Ramos (cell line): Measurements from ENCODE around the gene CD1E.
"Not testable (repeated sequence)": the region's sequence is repeated elsewhere in the genome, so short reads cannot be mapped to it uniquely, and the experiment has no call there.

Experiments
- in situ Hi-C: fragments of 300-500 bp; cut with MboI; formaldehyde crosslinking; loops from one replicate; pipeline ENCODE4 v1.14.3; 2022; ENCODE audit warnings: low sequenced_read_pairs; ENCODE audit not compliant: unreplicated experiment

The CD1E gene

DNA sequence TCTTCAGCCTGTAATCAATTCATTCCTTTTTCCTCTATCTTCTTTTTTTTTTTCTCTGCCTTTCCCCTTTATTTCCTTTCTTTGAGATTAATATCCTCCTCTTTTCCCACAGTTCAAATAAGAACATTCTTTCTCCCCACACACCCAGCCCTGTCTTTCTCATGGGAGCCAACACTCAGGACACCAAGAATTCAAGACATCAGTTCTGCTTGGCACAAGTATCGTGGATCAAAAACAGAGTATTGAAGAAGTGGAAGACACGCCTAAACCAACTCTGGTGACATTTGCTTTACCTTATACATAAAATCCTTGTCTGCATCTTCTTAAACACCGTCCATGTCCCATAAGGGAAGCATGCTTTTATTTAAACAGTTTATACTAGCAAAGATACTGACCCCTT lies 2.9 kb downstream of the CD1E start:
- in situ Hi-C loops = no loop called here

DNA sequence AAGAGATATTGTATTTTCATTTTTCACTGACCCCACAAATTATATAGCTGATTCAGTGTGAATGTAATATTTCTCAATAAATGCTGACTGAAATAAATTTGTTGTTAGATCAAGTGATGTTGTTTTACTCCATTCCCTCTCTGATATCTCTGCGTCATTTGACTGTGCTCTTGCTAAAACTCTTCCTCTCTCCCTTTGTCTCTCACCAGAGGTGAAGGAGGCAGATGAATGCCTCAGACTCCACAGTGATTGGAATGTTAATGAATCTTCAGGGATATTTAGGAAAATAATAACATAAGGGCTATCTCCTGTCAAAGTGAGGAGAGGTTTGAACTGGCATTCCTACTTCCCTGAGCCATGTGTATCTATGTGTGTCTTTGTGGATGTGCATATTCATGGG lies 3.7 kb downstream of the CD1E start:
- in situ Hi-C loops = no loop called here

DNA sequence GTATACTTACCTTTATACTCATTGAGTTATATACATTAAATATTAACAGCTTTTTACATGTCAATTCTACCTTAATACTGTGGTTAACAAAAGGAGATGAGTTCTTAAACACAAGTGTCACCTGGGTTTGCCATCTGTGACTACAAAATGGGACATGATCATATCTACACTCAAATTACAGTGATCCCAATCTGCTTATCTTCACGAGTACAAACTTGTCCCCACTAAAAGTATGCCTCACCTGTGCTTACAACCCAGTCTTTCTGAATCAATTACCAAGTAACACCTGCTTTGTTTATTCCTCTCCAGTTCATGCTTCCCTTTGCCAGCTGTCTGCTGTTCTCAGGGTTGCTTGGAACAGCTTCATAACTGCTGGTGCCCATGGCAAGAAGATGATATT lies 8.8 kb downstream of the CD1E start:
- in situ Hi-C loops = no loop called here

DNA sequence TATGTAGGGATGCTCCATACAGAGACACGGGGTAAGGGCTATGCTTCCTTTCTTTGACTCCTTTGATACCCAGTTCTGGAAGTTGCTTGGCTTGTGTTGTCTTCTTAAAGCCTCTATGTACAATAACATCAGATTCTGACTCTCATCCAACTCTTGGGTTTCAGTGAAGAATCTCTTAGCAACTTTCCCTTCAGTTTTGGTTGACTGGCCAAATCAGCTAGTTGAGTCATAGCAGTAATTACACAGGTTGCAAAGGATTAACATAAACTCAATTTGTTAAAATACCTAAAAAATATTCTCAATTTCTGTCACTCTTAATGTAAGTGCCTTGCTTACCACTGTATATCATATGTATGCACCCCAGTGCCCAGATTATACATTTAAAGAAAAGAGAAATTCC lies 9.2 kb downstream of the CD1E start:
- in situ Hi-C loops = no loop called here

DNA sequence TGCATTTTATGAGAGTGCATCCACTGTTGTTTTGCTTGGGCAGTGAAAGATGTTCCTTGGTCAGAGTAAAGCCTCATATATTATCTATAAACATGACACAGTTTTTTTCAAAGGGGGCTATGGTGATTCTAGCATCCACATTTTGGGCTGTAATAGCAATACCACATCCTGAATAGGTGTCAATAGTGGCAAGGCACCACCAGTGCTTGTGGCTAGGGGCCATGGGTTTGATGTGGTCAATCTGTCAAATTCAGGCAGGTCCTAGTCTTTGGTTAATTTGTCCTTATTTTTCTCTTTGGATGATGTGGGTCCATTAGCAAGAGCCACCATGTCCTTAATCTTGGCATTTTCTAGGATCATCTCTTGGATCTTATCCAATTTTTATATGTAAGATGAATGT lies 13.1 kb downstream of the CD1E start:
- in situ Hi-C loops = no loop called here

DNA sequence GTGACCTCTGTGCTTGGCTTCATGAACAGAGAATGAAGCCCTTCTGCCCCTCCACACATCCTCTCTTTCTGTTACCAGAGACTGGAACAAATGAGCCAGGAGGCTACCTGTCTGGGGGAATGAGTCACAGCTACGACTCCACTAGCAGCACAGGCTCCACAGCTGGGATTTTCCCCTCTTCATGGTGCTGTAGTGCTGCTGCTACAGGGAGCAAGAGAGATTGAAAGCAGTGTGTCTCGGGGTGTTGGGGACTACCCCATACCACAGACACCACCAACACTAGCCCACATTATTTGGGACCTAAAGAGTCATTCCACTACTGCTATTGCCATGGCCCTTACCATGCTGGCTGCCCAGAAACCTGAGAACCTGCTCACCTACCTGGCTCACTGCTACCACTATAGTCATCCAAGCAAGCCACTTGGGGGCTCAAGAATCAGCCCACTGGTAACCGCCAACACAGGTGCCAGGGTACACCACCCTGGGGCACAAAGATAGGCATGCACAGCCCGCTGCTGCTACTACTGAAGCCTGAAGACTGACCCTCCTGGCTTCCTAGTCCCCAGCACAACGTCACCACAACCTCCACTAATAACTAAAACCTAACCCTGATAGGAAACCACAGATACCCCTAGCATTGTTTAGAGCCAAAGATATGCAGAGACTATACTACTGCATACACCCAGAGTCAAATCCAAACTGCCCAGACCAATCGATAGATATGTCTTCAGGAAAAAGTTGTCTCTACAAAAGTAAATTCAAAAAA lies 17.7 kb downstream of the CD1E start:
- in situ Hi-C loops = no loop called here

DNA sequence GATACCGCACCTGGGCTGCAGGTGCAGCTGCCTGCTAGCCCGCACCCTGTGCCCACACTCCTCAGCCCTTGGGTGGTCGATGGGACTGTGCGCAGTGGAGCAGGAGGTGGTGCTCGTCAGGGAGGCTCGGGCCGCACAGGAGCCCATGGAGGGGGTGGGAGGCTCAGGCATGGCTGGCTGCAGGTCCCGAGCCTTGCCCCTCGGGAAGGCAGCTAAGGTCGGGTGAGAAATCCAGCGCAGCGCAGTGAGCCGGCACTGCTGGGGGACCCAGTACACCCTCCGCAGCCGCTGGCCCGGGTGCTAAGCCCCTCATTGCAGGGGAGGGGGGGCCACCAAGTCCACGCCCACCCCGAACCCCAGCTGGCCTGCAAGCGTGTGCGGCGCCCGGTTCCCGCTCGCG lies 20.4 kb downstream of the CD1E start:
- in situ Hi-C loops = not testable (repeated sequence)

DNA sequence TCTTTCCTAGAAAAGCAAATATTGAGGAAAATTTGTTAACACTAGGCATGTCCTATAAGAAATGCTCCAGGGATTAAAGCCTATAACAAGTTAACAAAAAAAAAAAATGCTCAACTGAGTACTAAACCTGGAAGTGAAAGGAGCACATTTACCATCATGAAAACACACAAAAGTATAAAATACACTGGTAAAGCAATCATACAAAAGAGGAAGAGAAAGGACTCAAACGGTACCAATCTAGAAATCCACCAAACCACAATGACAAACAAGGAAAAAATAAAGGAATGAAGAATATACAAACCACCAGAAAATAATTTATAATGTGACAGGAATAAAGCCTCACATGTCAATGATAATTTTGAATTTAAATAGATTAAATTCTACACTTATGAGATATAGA lies 21.2 kb downstream of the CD1E start:
- in situ Hi-C loops = no loop called here

DNA sequence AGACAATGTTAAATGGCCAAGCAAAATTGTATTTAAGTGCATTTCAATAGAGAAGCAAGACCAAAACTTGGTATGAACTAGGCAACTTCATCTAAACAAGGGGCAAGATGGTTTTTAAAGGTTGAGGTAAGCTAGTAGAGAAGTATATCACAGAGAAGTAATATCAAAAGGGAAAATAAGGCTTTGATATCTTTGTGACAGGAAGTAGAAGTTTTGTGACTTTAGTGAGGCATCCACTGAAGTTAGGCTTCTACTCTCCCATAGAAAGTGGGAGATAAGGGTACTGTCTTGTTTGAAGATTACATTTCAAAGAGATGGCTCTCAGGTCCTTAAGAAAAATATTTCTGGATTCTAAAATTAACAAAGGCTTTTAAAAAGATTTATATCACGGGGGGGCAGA lies 36.6 kb downstream of the CD1E start:
- in situ Hi-C loops = no loop called here

DNA sequence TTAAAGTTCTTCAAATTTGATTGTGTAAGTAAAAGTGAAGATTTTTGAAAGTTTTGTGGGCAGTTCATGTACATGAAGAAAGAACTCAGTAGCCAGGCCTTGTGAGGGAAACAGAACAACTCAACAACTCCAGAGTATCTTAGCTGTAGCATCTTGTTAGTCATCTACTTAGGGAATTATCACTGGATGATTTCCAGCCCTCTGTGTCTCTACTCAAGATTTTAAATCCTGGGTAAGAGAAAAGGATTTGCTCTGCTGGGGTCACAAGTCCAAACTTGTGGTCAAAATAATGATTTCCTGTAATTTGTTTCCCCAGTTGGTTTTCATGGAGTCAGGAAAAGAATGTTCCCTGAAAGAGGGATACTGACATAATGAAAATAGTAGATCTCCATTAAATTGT lies 37.4 kb downstream of the CD1E start:
- in situ Hi-C loops = no loop called here

DNA sequence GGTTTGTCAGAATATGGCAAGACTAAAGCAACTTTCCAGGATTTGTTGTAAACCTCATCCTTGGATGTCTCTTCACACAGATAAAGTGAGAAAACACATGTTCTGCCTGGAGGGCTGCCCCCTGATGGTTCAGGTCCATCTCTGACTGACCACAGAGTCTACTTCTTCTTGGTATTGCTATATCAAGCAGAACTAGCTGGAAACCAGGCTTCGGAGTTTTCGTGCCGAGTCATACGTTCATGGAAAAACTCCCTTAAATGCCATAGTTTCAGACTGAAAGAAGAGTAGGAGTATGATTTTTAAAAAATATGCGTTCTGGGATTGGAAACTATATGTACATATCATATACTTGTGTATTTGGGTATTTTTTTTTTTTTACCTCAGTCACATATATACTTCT lies 39.8 kb downstream of the CD1E start:
- in situ Hi-C loops = no loop called here

DNA sequence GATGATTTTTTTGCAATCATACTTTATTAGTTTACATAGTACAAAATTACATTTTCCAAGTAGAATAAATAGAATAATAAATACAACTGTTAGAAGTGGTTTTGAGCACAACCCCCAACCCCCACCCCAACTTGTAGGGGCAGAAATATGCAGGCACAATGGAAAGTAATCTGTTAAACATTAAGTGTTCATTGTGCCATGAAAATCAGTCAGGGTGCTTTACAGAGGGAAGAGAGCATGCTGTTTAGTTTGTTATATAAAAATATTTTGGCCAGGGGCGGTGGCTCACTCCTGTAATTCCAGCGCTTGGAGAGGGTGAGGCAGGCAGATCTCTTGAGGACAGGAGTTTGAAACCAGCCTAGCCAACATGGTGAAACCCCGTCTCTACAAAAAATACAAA lies 43.0 kb downstream of the CD1E start:
- in situ Hi-C loops = no loop called here

DNA sequence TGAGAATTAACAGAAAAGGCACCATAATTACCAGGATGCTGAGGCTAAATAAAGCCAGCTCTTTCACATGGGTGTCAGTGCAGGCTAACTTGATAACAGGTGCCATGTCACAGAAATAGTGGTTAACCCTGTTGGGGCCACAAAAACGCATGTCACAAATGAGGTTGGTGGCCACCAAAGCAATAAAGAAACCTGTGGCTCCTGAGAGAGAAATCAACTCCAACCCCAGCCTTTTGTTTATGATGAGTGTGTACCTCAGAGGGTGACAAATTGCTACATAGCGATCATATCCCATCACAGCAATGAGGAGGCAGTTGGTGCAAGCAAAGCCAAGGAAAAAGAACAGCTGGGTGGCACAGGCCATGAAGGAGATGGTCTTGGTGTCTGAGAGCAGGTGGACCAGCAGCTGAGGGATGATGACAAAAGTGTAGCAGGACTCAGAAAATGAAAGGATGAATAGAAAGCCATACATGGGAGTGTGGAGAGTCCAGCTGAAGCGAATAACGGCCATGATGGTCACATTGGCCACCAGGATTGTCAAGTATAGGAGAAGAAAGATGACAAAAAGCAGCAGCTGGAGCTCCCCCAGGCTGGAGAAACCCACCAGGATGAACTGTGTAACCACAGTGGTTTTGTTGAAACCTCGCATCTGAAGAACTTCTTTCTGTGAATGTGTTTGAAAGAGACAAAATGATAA lies 45.3 kb downstream of the CD1E start, which contains the start of gene OR10T2:
Gene OR10T2 (minus strand): TSS at position 649 of the 697 bp plus-strand sequence. CDS start 0 bp downstream, at position 649.
- in situ Hi-C loops = no loop called here

DNA sequence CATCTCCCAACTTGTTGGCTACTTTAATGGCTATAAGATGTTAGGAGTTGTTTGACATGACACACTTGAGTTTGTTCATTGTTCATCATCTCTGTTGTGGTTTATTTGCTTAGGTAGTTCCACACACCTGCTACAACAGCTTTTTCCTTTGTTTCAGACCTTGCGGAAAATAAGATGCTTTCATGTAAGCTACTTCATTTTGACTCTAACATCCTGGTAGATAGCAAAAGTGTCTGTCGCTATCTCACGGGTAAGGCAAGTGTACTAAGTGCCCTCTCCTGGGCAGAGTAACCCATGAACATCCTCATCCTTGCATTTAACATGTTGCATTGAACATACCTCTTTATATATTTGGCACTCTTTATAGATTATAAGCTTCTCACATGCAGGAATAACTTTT lies 47.2 kb downstream of the CD1E start:
- in situ Hi-C loops = no loop called here

DNA sequence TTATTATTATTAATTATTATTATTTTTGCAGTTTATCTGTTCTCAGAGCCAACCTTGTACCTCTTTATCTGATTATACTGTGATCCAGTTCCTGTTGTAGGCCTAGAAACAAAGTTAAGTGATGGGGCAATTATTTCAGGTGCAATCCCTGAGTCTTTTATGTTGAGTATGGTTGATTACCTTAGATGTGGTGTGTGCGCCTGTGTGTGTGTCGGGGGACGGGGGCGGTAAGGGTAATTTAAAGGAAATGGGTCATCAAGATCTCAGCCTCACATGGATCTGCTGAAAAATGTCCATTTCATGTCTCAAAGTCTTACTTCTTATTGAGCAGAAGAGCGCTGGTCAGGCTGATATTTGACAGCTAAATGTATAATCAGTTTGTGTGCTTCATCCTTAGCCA lies 53.4 kb downstream of the CD1E start:
- in situ Hi-C loops = no loop called here
